Breast epithelium (tissue), 4 donors: ENCODE results near the gene DNASE1L2. TPM values are rescaled to one million over a fixed set of nuclear protein-coding genes. Genes with fewer than 3 reads are reported as not detected.
"Not testable (repeated sequence)": the region's sequence is repeated elsewhere in the genome, so short reads cannot be mapped to it uniquely, and the experiment has no call there.

Source experiments
- DNase-seq, 2 donors: peaks; one replicate each; pipeline ENCODE4 v3.0.0-alpha.2; 2019; ENCODE audit warnings: low spot score in 2 of 2
- H3K27ac ChIP-seq, 2 donors: fragments of 200-600 bp; sonication (generic) in 1 of 2; one replicate each; pipeline ENCODE4 v1.5.1; 2016 to 2019; ENCODE audit warnings: mild to moderate bottlenecking in 1 of 2
- H3K27me3 ChIP-seq, 2 donors: fragments of 200-600 bp; sonication (generic) in 1 of 2; one replicate each; pipeline versions ENCODE4 v1.5.1 to v1.6.0; 2017 to 2019; ENCODE audit warnings: control low read depth in 1 of 2, mild to moderate bottlenecking in 1 of 2
- H3K36me3 ChIP-seq: fragments of 200-600 bp; one replicate; pipeline ENCODE4 v1.5.1; 2019
- H3K4me1 ChIP-seq, 2 donors: fragments of 200-600 bp; sonication (generic); one replicate each; pipeline ENCODE4 v1.5.1; 2016 to 2019; ENCODE audit warnings: control low read depth in 1 of 2
- H3K4me3 ChIP-seq, 3 donors: fragments of 200-600 bp; sonication (generic); 1 replicate in 2 of 3; 2 replicates in 1 of 3; pipeline ENCODE4 v1.5.1; 2016 to 2019; ENCODE audit warnings: mild to moderate bottlenecking in 3 of 3, moderate library complexity in 2 of 3
- H3K9me3 ChIP-seq, 2 donors: fragments of 200-600 bp; sonication (generic) in 1 of 2; one replicate each; pipeline ENCODE4 v1.5.1; 2016 to 2019; ENCODE audit warnings: control low read depth in 1 of 2
- POLR2A ChIP-seq: fragments of 450-650 bp; IDR thresholded peaks from one replicate; pipeline ENCODE4 v1.6.1; 2016; ENCODE audit warnings: antibody characterized with exemption, mild to moderate bottlenecking, moderate library complexity
- POLR2AphosphoS5 ChIP-seq, 3 donors: sonication (generic); formaldehyde crosslinking; IDR thresholded peaks; one replicate each; pipeline ENCODE4 v1.6.1; 2017; ENCODE audit warnings: antibody characterized with exemption in 3 of 3
- intact Hi-C: fragments of 100-400 bp; cut with DNase I; formaldehyde crosslinking; loops from one replicate; pipeline ENCODE4 v1.15.1; 2023; ENCODE audit warnings: low total_unique reads
- total RNA-seq, 3 donors: library from RNA; depleted of rRNA; stranded (reverse); fragments of >200 nt; gene quantifications; one replicate each; pipeline ENCODE4 v1.1.0, GENCODE V29; 2016
- TF ChIP-seq, protein P1 (sequence below), 3 donors: fragments of 450-650 bp; IDR thresholded peaks; one replicate each; pipeline ENCODE4 v1.5.1; 2016 to 2017; ENCODE audit warnings: antibody characterized with exemption in 3 of 3, mild to moderate bottlenecking in 3 of 3, moderate library complexity in 3 of 3

DNASE1L2 gene
- total RNA-seq, 3 donors from 2014 or later, result 0.59 to 0.66 TPM; not detected in 1

DNA sequence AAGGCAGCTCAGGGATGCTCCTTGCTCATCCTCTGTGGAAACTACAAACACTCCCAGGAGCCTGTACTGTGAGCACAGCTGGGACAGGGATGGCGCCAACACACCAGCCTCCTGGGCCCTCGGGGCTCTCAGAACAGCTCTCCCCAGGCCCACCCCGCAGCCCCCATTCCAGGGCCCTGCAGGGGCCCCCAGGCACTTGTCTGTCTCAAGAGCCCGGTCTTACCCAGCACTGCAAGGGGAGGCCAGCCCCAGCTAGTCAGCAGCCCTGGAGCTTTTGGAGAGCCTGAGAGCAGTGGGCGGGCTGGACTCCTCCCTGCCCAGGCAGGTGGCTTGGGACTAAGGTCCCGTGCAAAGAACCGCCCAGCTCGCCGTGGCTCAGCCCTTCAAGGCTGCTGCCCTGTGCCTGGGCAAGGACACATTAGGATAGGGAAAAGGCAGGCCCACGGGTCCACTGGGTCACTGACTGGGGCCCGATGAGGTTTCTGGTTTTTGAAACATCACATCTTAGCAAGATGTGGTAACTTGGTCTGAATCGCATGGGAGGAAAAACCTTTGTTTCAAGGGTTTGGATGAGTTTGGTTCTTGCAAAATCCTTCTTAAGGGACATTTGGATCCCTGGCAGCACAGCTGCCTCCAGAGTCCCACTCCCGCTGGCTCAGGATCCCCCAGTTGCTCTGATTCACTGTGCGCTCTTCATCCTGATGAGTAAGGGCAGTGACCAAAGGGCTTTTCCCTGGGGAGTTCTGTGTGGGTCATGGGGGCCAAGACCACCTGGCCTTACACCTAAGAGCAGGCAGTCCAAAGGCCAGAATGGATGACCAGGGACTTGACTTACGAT, 2.8 kb downstream of the DNASE1L2 start:
- DNase-seq, result no peak
- TF ChIP-seq, protein P1, sequence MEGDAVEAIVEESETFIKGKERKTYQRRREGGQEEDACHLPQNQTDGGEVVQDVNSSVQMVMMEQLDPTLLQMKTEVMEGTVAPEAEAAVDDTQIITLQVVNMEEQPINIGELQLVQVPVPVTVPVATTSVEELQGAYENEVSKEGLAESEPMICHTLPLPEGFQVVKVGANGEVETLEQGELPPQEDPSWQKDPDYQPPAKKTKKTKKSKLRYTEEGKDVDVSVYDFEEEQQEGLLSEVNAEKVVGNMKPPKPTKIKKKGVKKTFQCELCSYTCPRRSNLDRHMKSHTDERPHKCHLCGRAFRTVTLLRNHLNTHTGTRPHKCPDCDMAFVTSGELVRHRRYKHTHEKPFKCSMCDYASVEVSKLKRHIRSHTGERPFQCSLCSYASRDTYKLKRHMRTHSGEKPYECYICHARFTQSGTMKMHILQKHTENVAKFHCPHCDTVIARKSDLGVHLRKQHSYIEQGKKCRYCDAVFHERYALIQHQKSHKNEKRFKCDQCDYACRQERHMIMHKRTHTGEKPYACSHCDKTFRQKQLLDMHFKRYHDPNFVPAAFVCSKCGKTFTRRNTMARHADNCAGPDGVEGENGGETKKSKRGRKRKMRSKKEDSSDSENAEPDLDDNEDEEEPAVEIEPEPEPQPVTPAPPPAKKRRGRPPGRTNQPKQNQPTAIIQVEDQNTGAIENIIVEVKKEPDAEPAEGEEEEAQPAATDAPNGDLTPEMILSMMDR (IDR thresholded peaks at IDR 0.05), result no peak
- Histone ChIP-seq H3K9me3 (no peaks in the 10 kb centered on the region), H3K27ac (no peak overlapping the region), H3K4me3 (no peak overlapping the region), H3K4me1 (peaks cover 6 to 14% of the 10 kb centered on the region in 2 donors), H3K27me3 (no peaks in the 10 kb centered on the region), H3K36me3 (peaks cover under 1% of the 10 kb centered on the region)
- intact Hi-C loops, result no loop called here

DNA sequence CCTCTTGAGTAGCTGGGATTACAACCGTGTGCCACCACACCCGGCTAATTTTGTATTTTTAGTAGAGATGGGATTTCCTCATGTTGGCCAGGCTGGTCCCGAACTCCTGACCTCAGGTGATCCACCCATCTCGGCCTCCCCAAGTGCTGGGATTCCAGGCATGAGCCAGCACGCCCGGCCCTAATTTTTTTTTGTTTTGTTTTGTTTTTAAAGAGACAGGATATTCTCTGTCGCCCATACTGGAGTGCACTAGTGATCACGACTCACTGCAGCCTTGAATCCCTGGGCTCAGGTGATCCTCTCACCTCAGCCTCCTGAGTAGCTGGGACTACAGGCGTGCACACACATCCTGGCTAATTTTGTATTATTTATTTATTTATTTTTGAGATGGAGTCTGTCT, 4.1 kb downstream of the DNASE1L2 start:
- peaks cover 6 to 14% of the 10 kb centered on the region in 2 donors for H3K4me1 ChIP-seq
- H3K27me3 ChIP-seq, H3K4me3 ChIP-seq, intact Hi-C loops, H3K9me3 ChIP-seq, DNase-seq, H3K36me3 ChIP-seq, H3K27ac ChIP-seq: not testable (repeated sequence)

DNA sequence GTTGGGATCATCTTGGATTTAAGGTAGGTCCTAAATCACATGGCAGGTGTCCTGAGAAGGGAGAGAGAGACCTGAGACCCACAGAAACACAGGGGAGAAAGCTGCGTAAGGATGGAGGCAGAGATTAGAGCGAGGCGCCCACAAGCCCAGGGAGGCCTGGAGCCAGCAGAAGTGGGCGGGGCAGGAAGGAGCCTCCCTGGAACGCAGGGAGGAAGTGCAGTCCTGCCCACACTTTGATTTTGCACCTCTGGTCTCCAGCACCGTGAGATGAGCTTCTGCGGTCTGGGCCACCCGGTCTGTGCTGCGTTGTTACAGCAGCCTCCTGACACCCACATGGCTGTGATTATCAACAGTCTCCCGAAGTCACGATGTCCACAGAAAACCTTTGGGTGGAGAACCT, 6.4 kb downstream of the DNASE1L2 start:
- DNase-seq, result no peak
- H3K4me3 ChIP-seq, result no peak overlapping the region
- no peak overlapping the region for H3K27ac ChIP-seq
- H3K27me3 ChIP-seq, result no peaks in the 10 kb centered on the region
- no peaks in the 10 kb centered on the region for H3K4me1 ChIP-seq
- TF ChIP-seq POLR2AphosphoS5 (IDR thresholded peaks at IDR 0.05) (no peak), POLR2A (no peak)
- TF ChIP-seq, protein P1 (IDR thresholded peaks at IDR 0.05), result no peak
- intact Hi-C loops, result no loop called here
- H3K9me3 ChIP-seq, result no peaks in the 10 kb centered on the region
- H3K36me3 ChIP-seq, result no peaks in the 10 kb centered on the region

DNA sequence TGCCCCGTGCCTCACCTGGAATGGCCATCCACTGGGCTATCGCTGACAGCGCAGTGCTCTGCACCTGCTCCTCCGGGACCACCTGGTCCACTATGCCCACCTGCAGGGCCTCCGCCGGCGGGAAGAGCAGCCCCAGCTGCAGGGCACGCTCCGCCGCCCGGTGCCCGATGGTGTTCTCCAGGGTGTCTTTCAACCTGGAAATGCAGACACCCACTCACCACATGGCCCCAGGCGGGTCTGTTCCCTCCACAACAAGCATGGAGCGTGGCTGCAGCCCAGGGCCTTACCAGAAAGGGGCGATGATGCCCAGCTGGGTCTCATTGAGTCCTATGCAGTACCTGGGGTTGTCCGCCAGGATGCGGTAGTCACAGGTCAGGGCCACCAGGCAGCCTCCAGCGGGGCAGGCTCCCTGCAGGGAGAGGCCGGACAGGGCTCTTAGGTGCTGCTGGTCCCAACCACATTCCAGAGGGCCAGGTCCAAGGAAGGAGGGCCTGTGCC, 6.8 kb downstream of the DNASE1L2 start:
- Histone ChIP-seq H3K27ac (no peak overlapping the region), H3K27me3 (no peaks in the 10 kb centered on the region), H3K4me1 (no peaks in the 10 kb centered on the region), H3K4me3 (no peak overlapping the region), H3K36me3 (no peaks in the 10 kb centered on the region), H3K9me3 (no peaks in the 10 kb centered on the region)
- TF ChIP-seq, protein P1 (IDR thresholded peaks at IDR 0.05), result no peak
- TF ChIP-seq POLR2A, result no peak
- no peak for TF ChIP-seq POLR2AphosphoS5 (IDR thresholded peaks at IDR 0.05)
- DNase-seq, result no peak
- intact Hi-C loops, result no loop called here

DNA sequence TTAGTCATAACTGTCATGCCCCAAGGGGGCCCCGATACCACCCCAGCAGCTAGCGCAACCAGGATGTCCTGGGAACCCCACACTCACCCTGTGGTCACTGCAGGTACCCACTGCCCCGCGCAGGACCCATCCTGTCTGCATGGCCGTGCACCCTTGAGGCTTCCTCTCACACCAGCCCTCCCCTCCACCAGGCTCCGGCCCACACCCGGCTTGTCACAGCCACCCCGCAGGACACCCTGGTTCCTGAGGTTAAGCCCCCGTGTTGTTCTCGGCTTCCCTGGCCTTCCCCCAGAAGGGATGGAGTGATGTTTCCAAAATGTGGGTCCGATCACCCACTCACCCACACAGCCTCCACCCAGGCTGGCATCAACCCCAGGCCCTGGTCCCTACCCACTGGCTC, 7.5 kb downstream of the DNASE1L2 start:
- H3K4me1 ChIP-seq, result no peaks in the 10 kb centered on the region
- no peak for DNase-seq
- intact Hi-C loops, result no loop called here
- H3K27me3 ChIP-seq, result no peaks in the 10 kb centered on the region
- no peak overlapping the region for H3K4me3 ChIP-seq
- H3K27ac ChIP-seq, result no peak overlapping the region
- no peaks in the 10 kb centered on the region for H3K36me3 ChIP-seq
- H3K9me3 ChIP-seq, result no peaks in the 10 kb centered on the region
- TF ChIP-seq, protein P1 (IDR thresholded peaks at IDR 0.05), result no peak
- no peak for TF ChIP-seq POLR2AphosphoS5 (IDR thresholded peaks at IDR 0.05)
- TF ChIP-seq POLR2A, result no peak
